Activated CD4-positive, alpha-beta memory T cell treated with anti-CD3 and anti-CD28 coated beads, Interleukin-2, amount 10 ng/mL, durations not matched to agents 7 days and 5 days (primary cell): Measurements from ENCODE around the gene ERC2. TPM values are rescaled to one million over a fixed set of nuclear protein-coding genes. Genes with fewer than 3 reads are reported as not detected.

Experiments used
- CTCF ChIA-PET: fragments of 350-600 bp; sonication (Branson Sonifier 250); formaldehyde crosslinking; loops from one replicate; lab custom pipeline; 2021; ENCODE audit warnings: antibody characterized with exemption, inconsistent platforms; lab: Charles Lee
- POLR2A ChIA-PET: fragments of 350-600 bp; sonication (Branson Sonifier 250); formaldehyde crosslinking; loops from one replicate; lab custom pipeline; 2021; ENCODE audit warnings: antibody characterized with exemption; lab: Charles Lee
- DNase-seq: peaks from one replicate; pipeline ENCODE4 v3.0.0-alpha.2; 2020
- H3K27ac Mint-ChIP-seq: one replicate; pipeline ENCODE4 v1.8.0; 2021; ENCODE audit warnings: mild to moderate bottlenecking, mixed read lengths
- H3K27me3 Mint-ChIP-seq: one replicate; pipeline ENCODE4 v1.8.0; 2021; ENCODE audit warnings: mixed read lengths
- H3K36me3 Mint-ChIP-seq: one replicate; pipeline ENCODE4 v1.8.0; 2021; ENCODE audit warnings: low read depth, mixed read lengths
- H3K4me1 Mint-ChIP-seq: one replicate; pipeline ENCODE4 v1.8.0; 2021; ENCODE audit warnings: mixed read lengths
- H3K4me3 Mint-ChIP-seq: one replicate; pipeline ENCODE4 v1.8.0; 2021; ENCODE audit warnings: mild to moderate bottlenecking, mixed read lengths
- H3K9me3 Mint-ChIP-seq: one replicate; pipeline ENCODE4 v1.8.0; 2021; ENCODE audit warnings: mixed read lengths
- total RNA-seq, 2 experiments: library from RNA; stranded (reverse); gene quantifications; one replicate each; pipeline ENCODE4 v1.2.3, GENCODE V29; 2021

The ERC2 gene
- total RNA-seq, 2 experiments from 2014 or later: not detected

DNA sequence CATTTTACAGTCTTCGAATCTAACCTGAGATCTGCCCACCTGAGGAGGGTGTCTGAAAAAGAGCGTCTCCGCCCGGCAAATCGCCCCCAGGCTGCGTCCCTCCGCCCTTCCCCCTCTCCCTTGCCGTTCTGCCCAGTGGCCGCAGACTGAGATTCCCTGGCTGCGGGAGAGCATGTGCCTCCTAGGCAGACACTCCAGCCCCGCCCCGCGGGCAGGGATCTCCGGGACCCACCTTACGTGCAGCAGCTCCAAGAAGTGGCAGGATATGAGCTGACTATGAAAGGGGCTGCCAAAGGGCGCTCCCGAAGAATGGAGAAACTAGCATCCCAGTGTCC lies 978.5 kb downstream of the ERC2 start:
- Mint-ChIP-seq H3K4me3 (peak overlapping the region; percentile 17), H3K4me1 (peaks cover 16% of the 10 kb centered on the region), H3K9me3 (no peaks in the 10 kb centered on the region), H3K36me3 (no peaks in the 10 kb centered on the region), H3K27me3 (peaks cover 51% of the 10 kb centered on the region), H3K27ac (no peak overlapping the region)
- ChIA-PET CTCF (no interaction called here), POLR2A (no interaction called here)
- DNase-seq: no peak

DNA sequence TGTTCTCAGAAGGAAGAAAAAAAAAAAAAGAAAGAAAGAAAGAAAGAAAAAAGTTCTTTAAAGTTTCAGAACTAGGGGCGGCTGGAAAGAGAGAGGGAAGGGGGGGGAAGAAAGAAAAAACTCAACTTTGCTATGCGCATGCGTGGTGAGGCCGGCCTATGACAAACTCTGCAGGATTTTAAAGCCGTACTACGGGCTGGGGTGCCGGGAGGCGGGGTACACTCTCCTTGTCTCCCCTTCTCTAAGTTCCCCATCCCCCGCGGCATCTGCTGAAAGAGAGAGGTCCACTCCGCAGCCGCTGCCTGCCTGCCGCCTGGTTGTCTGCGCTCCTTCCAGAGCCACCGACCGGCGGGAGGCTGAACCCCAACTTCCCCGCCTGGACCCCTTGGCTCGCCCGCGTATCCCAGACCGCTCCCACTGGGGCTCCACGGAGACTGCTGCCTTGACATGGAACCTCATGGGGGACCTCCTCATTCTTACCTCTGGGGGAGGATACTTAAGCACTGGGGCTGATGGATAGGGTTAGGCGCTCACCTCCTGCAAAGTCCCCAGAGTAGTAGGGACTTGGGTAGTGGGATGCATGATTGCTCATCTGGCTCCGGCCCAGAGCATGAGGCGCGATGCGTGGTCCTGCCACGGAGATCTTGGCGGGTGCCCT lies 979.7 kb downstream of the ERC2 start:
- Mint-ChIP-seq H3K4me3 (peak overlapping the region; percentile 35), H3K27me3 (peaks cover 64% of the 10 kb centered on the region), H3K36me3 (no peaks in the 10 kb centered on the region), H3K9me3 (no peaks in the 10 kb centered on the region), H3K27ac (no peak overlapping the region), H3K4me1 (peaks cover 16% of the 10 kb centered on the region)
- CTCF ChIA-PET: no interaction called here
- POLR2A ChIA-PET: no interaction called here
- no peak for DNase-seq

DNA sequence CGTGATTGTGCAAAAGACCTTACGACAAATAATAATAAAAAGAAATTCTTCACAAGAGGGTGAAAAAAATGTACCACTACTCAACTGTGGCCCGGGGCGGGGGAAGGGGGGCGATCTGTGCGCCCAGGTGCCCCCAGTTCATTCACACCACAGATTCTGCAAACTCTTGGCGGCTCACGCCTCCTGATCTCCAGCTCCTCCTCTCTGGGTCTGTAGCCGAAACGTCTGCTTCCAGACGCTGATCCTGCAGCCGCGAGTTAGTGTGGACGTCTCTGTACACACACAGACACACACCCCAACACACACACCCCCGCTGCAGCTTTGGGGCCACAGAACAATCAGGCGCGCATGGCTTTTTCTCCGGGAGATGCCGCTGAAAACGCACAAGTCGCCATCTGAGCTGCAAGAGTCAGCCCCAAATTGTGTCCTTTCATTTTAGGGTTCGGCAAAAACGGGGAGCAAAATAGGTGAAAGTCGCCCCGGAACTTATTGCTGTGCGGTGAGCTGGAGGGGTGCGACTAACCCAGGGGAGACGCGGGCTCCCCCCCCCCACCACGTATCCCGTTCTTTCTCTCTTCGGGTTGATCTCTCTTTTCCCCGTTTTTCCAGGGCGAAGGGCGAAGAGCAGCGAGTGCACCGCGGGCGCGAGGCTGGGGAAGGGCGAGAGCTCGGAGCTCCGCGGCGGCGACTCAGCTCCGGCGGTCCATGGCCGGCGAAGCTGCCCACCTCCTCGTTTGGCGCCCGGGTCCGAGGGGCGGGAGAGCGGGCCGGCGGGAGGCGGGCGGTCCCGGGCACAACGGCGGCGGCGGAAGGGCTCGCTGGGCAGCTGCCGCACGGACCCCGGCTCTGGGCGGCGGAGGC lies 980.7 kb downstream of the ERC2 start:
- Mint-ChIP-seq H3K36me3 (no peaks in the 10 kb centered on the region), H3K4me1 (peaks cover 16% of the 10 kb centered on the region), H3K9me3 (no peaks in the 10 kb centered on the region), H3K4me3 (peak overlapping the region; percentile 65), H3K27ac (no peak overlapping the region), H3K27me3 (peaks cover 73% of the 10 kb centered on the region)
- CTCF ChIA-PET: no interaction called here
- DNase-seq: no peak
- POLR2A ChIA-PET: no interaction called here

DNA sequence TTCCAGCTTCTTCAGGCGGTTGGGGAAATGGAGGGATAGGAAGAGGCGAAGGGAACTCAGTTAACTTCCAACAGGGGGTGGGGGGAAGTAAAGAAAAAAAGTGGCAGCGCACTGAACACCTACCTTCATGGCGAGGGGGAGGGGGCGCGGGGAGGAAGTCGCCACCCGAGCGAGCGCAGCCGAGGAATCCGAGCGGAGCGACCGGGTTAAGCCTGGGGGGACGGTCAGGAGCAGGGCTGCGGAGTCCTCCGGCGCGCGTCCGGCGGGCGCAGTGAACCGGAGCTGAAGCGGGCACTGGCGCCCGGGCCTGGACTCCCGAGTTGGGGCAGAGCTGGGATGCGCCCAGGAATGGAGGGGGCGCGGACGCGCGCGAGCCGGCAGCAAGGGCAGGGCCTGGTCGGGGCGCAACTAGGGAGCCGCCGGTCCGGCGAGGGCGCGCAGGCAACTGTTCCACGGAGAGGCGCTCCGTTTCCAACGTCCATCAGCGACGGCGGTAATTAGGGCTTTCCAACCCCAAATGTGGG lies 981.3 kb downstream of the ERC2 start, which contains the start of gene WNT5A:
Gene WNT5A, minus strand, starts transcription at position 450 of the 524 bp plus-strand sequence. Its CDS starts 321 bp downstream, at position 129.
- H3K4me1 Mint-ChIP-seq: peaks cover 16% of the 10 kb centered on the region
- POLR2A ChIA-PET: no interaction called here
- H3K27me3 Mint-ChIP-seq: peaks cover 78% of the 10 kb centered on the region
- no peak for DNase-seq
- H3K9me3 Mint-ChIP-seq: no peaks in the 10 kb centered on the region
- H3K4me3 Mint-ChIP-seq: peak within 1 kb of the TSS; percentile 65
- no peaks in the 10 kb centered on the region for H3K36me3 Mint-ChIP-seq
- no peak within 1 kb of the TSS for H3K27ac Mint-ChIP-seq
- CTCF ChIA-PET: no interaction called here

DNA sequence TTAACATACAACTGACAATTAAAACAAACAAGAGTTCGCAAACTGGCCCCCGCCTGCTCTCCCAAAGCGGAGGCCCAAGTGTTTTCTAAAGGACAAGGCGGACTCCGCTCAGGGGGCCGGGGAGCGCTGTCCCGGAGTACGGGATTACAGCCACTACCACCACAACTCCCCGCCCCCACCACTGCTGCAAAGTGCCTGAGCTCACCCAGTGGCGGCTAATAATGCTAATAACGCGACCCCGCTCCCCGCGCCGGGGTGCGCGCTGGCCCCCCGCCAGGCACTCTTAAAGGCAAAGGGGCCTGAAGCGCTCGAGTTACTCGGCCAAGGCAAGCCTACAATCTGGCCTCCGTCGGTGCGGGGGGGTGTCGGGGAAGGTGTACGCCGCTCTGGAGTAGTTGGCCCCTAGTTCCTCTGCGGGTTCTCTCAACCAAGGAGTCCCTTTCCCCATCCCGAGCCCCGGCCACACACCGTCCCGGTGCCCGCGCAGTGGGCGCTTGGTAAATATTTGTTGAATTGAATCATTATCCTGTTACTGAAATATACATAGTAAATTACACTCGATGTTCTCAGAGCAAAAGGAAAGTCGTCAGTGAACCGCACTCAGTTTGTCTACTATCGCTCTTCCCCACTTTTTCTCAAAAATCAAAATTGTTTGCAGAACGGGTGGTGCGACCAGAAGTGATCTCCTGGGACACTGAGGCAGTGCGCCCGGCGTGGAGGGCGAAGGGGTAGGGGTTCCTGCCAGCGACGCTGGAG lies 982.0 kb downstream of the ERC2 start:
- H3K36me3 Mint-ChIP-seq: no peaks in the 10 kb centered on the region
- peaks cover 83% of the 10 kb centered on the region for H3K27me3 Mint-ChIP-seq
- ChIA-PET POLR2A (no interaction called here), CTCF (no interaction called here)
- H3K4me1 Mint-ChIP-seq: peaks cover 16% of the 10 kb centered on the region
- no peak overlapping the region for H3K27ac Mint-ChIP-seq
- H3K9me3 Mint-ChIP-seq: no peaks in the 10 kb centered on the region
- no peak for DNase-seq
- H3K4me3 Mint-ChIP-seq: peak overlapping the region; percentile 41

DNA sequence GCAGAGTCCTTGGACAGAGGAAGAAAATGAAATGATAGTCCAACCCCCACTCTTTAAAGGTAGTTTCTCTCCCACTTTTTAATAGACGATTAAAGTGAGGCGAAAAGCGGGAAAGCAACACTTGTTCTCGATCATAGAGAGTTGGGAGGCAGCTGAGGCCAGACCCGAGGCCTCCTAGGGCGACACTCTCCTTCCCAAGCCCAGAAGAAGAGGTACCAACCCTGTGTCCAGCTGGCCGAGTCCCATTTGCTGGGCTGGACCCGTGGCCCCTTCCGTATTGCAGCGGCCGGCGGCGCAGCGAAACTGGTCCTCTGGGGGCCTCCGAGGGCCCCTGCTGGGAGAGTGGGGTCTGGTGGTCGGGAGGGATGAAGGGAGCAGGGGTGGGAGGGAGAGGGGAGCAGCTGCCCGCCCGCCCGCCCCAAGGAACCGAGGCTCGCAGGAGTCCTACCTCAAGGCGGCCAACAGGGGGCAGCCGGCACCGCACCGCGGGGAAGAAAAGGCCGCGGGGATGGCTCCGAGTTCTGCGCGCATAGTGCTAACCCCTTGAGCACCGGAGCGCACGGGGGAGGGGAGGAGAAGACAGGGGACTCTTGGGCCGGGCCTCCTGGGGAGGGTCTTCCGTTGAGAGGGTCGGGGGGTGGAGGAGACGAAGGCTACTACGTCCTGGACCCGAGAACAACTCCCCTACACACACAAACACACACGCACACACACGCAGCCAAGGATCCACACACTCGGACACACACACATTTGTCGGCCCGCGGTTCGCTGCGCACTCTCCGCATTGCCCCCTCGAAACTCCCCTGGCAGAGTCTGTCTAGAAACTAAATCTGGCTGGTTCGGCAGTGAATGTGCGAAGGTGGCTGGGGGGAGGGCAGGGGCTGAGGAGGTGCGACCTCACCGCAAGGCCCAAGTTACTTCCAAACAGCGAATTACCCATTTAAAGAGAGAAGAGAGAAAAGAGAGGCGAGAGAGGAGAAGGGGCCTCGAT lies 983.2 kb downstream of the ERC2 start:
- H3K27me3 Mint-ChIP-seq: peaks cover 86% of the 10 kb centered on the region
- DNase-seq: peak; percentile 31
- no peaks in the 10 kb centered on the region for H3K36me3 Mint-ChIP-seq
- POLR2A ChIA-PET: no interaction called here
- no peak overlapping the region for H3K4me3 Mint-ChIP-seq
- CTCF ChIA-PET: no interaction called here
- no peaks in the 10 kb centered on the region for H3K9me3 Mint-ChIP-seq
- peaks cover 16% of the 10 kb centered on the region for H3K4me1 Mint-ChIP-seq
- H3K27ac Mint-ChIP-seq: no peak overlapping the region

DNA sequence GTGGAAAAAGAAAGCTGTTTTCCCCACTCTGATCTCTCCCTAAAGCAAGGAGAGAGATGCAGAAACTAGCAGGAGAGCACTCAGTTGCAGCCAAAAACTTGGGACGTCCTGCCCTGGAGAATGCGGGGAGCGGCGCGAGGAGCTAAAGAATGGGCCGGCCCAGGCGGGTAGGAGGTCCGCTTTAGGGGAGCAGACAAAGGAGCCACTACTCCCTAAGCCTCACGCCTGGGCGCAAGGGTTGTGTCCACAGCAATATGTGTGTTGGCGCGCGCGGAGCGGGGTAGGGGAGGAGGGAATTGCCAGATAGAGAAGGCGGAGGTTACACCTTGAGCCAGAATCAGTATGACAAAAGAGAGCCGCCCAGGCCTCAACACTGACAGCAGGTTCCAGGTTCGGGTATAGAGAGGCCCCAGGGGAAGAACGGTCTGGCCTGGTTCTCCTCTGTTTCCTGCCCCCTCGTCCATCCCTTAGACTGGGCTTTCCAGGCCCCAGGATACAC lies 984.0 kb downstream of the ERC2 start:
- DNase-seq: no peak
- Mint-ChIP-seq H3K27me3 (peaks cover 85% of the 10 kb centered on the region), H3K4me1 (peaks cover 13% of the 10 kb centered on the region), H3K27ac (no peak overlapping the region), H3K9me3 (no peaks in the 10 kb centered on the region), H3K4me3 (no peak overlapping the region), H3K36me3 (no peaks in the 10 kb centered on the region)
- POLR2A ChIA-PET: no interaction called here
- CTCF ChIA-PET: no interaction called here

DNA sequence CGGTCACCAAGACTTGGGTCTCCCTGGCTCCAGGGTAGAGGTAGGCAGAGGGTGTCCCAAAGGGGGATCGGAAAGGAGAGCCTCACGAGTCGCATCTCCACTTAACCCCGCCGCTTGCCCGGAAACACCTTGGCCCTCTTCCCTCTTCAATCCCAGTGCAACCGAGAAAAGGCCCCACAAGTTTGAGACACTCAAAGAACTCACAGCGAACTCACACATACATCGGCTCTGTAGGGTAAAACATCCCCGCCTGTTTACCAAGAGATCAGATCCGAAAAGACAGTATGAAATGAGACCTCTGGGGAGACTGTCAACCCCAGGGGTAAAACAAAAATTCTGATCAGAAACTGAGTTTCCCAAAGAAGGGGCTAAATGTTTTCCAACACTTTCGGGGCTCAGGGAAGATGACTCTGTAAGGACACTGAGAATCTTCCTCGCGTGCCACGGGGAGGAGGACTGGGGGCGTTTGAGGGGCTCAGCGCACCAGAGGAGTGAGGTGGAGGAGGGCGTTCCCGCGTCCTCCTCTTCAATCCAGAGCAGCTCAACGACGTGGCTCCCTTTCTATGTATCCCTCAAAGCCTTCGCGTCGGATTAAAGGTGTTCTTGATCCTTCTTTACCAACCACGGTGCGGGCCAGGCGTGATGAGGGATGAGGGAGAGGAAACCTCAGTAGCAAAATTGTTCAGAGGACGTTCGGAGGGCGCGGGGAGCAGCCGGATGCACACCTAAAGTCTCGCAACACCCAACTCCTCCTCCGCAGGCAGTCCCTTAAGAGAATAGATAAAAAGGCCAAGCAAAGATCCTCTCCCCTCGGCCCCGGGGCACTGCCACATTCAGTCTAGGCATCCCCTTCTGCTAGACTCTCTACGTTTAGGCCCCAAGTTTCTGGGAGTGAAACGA lies 984.8 kb downstream of the ERC2 start:
- Mint-ChIP-seq H3K36me3 (no peaks in the 10 kb centered on the region), H3K9me3 (no peaks in the 10 kb centered on the region), H3K27ac (no peak overlapping the region), H3K27me3 (peaks cover 77% of the 10 kb centered on the region), H3K4me3 (no peak overlapping the region), H3K4me1 (peaks cover 10% of the 10 kb centered on the region)
- DNase-seq: no peak
- ChIA-PET CTCF (no interaction called here), POLR2A (no interaction called here)

DNA sequence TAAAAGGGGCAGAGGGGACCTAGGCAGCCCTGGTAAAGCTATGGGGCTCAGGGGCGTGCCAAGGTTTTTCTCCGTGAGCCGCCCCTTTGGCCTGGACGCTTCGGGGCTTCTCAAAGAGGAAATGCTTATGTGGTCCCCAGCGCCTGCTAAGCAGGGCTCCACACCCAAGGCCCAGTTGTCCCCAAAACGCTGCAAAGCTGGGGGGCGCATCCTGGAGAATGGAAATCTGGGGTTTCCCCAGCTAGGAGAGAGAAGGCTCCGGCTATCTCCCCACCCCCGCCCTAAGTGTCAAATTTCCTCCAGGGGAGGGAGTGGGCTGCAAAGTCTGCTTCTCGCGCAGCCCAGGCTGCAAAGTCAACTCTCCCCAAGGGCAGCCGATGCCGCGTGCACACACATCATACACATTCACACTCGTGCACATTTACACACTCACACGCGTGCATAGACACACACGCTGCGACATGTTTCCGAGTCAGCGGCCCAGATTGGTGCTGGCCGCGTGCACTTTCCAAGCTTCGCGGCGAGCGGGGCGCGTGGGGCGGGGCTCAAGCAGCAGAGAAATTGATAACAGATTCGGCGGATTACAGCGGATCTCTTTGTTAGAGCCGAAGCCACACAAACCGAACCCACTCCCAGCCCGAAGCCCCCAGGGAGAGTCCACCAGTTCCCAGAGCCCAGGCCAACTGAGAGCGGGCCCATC lies 985.6 kb downstream of the ERC2 start:
- ChIA-PET POLR2A (no interaction called here), CTCF (no interaction called here)

DNA sequence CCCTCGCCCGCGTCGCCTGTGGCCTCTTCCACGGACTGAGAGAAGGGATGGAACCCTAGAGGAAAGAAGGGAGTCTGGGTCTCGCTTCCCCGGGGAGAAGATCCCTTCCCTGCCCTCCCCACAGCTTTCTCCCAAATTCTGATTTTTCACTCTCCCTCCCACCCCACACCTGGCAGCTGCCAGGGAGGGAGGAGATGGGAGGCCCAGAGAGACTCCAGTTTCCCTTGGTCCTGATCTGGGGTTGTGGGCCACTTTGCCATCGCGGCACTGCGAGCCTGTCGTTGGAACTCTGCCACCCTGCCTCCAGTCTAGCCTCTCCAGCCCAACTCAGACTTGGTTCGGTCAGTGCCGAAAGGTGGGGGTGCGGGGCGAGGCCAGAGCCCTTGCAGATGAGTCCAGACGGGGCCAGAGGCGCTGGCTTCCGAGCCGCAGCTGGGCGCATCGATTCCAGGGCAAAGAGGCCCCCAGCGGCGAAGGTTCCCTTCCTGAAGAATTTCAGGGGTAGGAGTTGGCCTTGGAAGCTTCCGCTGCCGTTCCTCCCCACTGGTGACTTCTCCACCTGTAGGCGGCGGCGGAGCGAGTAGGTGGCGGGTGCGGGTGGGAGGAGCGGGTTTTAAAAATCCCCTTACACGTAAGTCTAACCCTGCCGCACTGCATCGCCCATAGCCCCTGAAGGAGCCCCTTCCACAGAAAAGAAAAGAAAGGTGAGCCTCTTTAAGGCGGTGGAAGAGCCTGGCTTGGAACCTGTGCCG lies 986.3 kb downstream of the ERC2 start:
- ChIA-PET CTCF (no interaction called here), POLR2A (no interaction called here)
- Mint-ChIP-seq H3K9me3 (no peaks in the 10 kb centered on the region), H3K36me3 (no peaks in the 10 kb centered on the region), H3K4me1 (peaks cover 5% of the 10 kb centered on the region), H3K27me3 (peaks cover 64% of the 10 kb centered on the region), H3K4me3 (no peak overlapping the region), H3K27ac (no peak overlapping the region)
- DNase-seq: no peak

More for the DNA sequence above, 985.6 kb downstream of the ERC2 start:
- no peaks in the 10 kb centered on the region for H3K36me3 Mint-ChIP-seq
- no peak for DNase-seq
- no peak overlapping the region for H3K4me3 Mint-ChIP-seq
- H3K27me3 Mint-ChIP-seq: peaks cover 72% of the 10 kb centered on the region
- no peaks in the 10 kb centered on the region for H3K9me3 Mint-ChIP-seq
- peaks cover 8% of the 10 kb centered on the region for H3K4me1 Mint-ChIP-seq
- H3K27ac Mint-ChIP-seq: no peak overlapping the region
